NB4 (cell line): ENCODE measurements around the gene IAH1.

Experiments used
- MYC ChIP-seq: IDR thresholded peaks from 2 replicates; pipeline ENCODE4 v1.6.1; 2011; ENCODE audit warnings: low read depth, low read length
- POLR2A ChIP-seq: IDR thresholded peaks from 2 replicates; pipeline ENCODE4 v1.6.1; 2011; ENCODE audit warnings: mild to moderate bottlenecking; ENCODE audit not compliant: insufficient read length; ENCODE audit errors: extremely low read depth
- TF ChIP-seq, protein P1 (sequence below): IDR thresholded peaks from one replicate; pipeline ENCODE4 v1.5.1; 2012; ENCODE audit warnings: low read depth, low read length

DNA sequence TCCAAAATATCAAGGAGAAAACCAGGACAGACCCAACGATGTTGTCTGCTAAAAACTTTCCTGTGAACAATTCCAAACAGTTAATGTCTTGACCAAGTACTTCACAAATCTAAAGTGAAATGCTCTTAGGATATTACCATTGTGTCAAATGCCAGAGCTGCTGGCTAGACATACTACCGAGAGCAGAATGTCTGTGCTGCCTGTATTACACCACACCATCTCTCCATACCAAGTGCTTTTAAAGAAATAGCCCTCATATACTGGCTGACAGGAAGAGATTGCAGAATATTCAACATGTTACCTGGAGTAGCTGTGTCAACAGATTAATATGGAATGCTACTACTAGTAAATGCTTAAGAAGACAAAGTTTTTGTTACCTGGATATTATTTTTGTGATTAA is 18.6 kb downstream of the IAH1 start:
- TF ChIP-seq POLR2A (no peak), MYC (no peak)
- TF ChIP-seq, protein P1, sequence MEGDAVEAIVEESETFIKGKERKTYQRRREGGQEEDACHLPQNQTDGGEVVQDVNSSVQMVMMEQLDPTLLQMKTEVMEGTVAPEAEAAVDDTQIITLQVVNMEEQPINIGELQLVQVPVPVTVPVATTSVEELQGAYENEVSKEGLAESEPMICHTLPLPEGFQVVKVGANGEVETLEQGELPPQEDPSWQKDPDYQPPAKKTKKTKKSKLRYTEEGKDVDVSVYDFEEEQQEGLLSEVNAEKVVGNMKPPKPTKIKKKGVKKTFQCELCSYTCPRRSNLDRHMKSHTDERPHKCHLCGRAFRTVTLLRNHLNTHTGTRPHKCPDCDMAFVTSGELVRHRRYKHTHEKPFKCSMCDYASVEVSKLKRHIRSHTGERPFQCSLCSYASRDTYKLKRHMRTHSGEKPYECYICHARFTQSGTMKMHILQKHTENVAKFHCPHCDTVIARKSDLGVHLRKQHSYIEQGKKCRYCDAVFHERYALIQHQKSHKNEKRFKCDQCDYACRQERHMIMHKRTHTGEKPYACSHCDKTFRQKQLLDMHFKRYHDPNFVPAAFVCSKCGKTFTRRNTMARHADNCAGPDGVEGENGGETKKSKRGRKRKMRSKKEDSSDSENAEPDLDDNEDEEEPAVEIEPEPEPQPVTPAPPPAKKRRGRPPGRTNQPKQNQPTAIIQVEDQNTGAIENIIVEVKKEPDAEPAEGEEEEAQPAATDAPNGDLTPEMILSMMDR = no peak
